T-helper 1 cell (primary cell): Measurements from ENCODE around the gene NFIB.

Experiments
- DNase-seq, 5 donors: peaks; one replicate each; pipeline ENCODE4 v3.0.0-alpha.2; 2012 to 2020

NFIB gene

GRCh38 chr9:14272927-14273528, 40.9 kb downstream of the NFIB start:
- DNase-seq, result no peak

- DNase-seq, result no peak
Observed at GRCh38 chr9:14271093-14271673, 42.8 kb downstream of the NFIB start.

- DNase-seq, result no peak
Observed at GRCh38 chr9:14270358-14271092, 43.4 kb downstream of the NFIB start.

- DNase-seq, result no peak
Observed at GRCh38 chr9:14269916-14270315, 44.0 kb downstream of the NFIB start.

- DNase-seq, result no peak
Observed at GRCh38 chr9:14263707-14264483, 50.0 kb downstream of the NFIB start.

- no peak for DNase-seq
Observed at GRCh38 chr9:14262827-14263226, 51.1 kb downstream of the NFIB start.

GRCh38 chr9:14261616-14262015, 52.3 kb downstream of the NFIB start:
- no peak for DNase-seq

- DNase-seq, result no peak
Observed at GRCh38 chr9:14260101-14260500, 53.8 kb downstream of the NFIB start.

GRCh38 chr9:14258660-14259239, 55.2 kb downstream of the NFIB start:
- no peak for DNase-seq

- no peak for DNase-seq
Observed at GRCh38 chr9:14258156-14258555, 55.8 kb downstream of the NFIB start.

GRCh38 chr9:14256588-14256987, 57.4 kb downstream of the NFIB start:
- no peak for DNase-seq

GRCh38 chr9:14251154-14252071, 62.5 kb downstream of the NFIB start:
- DNase-seq, result no peak

- no peak for DNase-seq
Observed at GRCh38 chr9:14250794-14251153, 63.2 kb downstream of the NFIB start.

- no peak for DNase-seq
Observed at GRCh38 chr9:14249527-14249926, 64.4 kb downstream of the NFIB start.

GRCh38 chr9:14248149-14248548, 65.8 kb downstream of the NFIB start:
- no peak for DNase-seq

GRCh38 chr9:14247577-14247976, 66.4 kb downstream of the NFIB start:
- DNase-seq, result no peak

- no peak for DNase-seq
Observed at GRCh38 chr9:14246951-14247350, 67.0 kb downstream of the NFIB start.

GRCh38 chr9:14245901-14246525, 67.9 kb downstream of the NFIB start:
- no peak for DNase-seq

- no peak for DNase-seq
Observed at GRCh38 chr9:14243514-14244042, 70.4 kb downstream of the NFIB start.

GRCh38 chr9:14242150-14242805, 71.7 kb downstream of the NFIB start:
- no peak for DNase-seq

- DNase-seq, result no peak
Observed at GRCh38 chr9:14240537-14240936, 73.4 kb downstream of the NFIB start.
